Measurements from ENCODE around the gene ARFIP1.

The ARFIP1 gene

DNA sequence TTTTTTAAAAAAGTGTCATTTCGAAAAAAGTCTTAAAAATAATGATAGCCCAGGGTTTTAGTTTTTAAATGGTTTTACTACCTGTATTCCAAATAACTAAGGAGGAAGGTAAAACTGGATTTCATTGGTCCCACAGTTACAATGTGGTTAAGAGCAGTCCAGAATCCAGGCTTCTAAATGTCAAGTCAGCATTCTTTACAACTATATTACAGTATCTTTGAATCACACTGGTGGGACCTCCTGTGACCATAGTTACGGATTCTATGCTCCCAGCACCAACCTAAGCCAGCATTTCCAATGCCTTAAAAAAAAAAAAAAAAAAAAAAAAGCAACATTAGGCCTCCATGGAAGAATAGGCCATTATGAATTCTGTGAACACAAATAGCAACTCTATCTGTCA, 6.4 kb upstream of the ARFIP1 start:
- H2BK5ac ChIP-seq (ENCODE audit: low read length) = no peak overlapping the region
- no peak overlapping the region for H3K27ac ChIP-seq (replicated peaks; ENCODE audit: low read length)
- H2BK12ac ChIP-seq (ENCODE audit: low read length) = no peak overlapping the region
- peaks cover 0 to 8% of the 10 kb centered on the region in 2 donors for H3K36me3 ChIP-seq (replicated peaks in 1 of 2; ENCODE audit: control insufficient read depth in 2 of 2, insufficient read depth in 2 of 2, low read length in 2 of 2)
- no peaks in the 10 kb centered on the region for H3K9me3 ChIP-seq (replicated peaks in 1 of 2; ENCODE audit: control insufficient read depth in 2 of 2, insufficient read depth in 1 of 2, low read depth in 1 of 2, low read length in 2 of 2)
- no peak overlapping the region for H2BK15ac ChIP-seq (ENCODE audit: low read length)
- H3K79me1 ChIP-seq (ENCODE audit: low read depth, low read length) = no peaks in the 10 kb centered on the region
- no peak for DNase-seq (ENCODE audit: low spot score)
- H3K4ac ChIP-seq (ENCODE audit: low read length) = no peak overlapping the region
- H3K4me3 ChIP-seq (ENCODE audit: low read length in 2 of 2) = no peak overlapping the region
- no peaks in the 10 kb centered on the region for H3K27me3 ChIP-seq (ENCODE audit: control insufficient read depth in 3 of 3, insufficient read depth in 3 of 3, low read depth in 1 of 3, low read length in 3 of 3)
- H2AK5ac ChIP-seq (ENCODE audit: low read depth, low read length) = no peak overlapping the region
- H4K8ac ChIP-seq (ENCODE audit: low read depth, low read length) = no peak overlapping the region
- peaks cover 4 to 8% of the 10 kb centered on the region in 2 donors for H3K4me1 ChIP-seq (ENCODE audit: control insufficient read depth in 2 of 2, insufficient read depth in 1 of 2, low read depth in 1 of 2, low read length in 2 of 2)
- WGBS, 2 donors (ENCODE audit: extremely low coverage in 2 of 2, insufficient read length in 2 of 2, insufficient replicate concordance in 1 of 2) = no CpG with 5 or more reads among the region's 2 CpGs
- no peak overlapping the region for H3K23ac ChIP-seq (ENCODE audit: low read depth, low read length, poor library complexity)
- no peak overlapping the region for H4K91ac ChIP-seq (ENCODE audit: low read depth, low read length, poor library complexity)
- no peak overlapping the region for H3K14ac ChIP-seq (ENCODE audit: low read length)
- no peak overlapping the region for H2BK120ac ChIP-seq (ENCODE audit: low read depth, low read length)
- no peak overlapping the region for H3K18ac ChIP-seq (ENCODE audit: low read length)
- no peak overlapping the region for H3K9ac ChIP-seq (ENCODE audit: low read depth, low read length, poor library complexity)
- no peak overlapping the region for H2AFZ ChIP-seq (ENCODE audit: low read length)
- no peak overlapping the region for H3K4me2 ChIP-seq (ENCODE audit: insufficient read depth, low read length, poor library complexity, severe bottlenecking)

DNA sequence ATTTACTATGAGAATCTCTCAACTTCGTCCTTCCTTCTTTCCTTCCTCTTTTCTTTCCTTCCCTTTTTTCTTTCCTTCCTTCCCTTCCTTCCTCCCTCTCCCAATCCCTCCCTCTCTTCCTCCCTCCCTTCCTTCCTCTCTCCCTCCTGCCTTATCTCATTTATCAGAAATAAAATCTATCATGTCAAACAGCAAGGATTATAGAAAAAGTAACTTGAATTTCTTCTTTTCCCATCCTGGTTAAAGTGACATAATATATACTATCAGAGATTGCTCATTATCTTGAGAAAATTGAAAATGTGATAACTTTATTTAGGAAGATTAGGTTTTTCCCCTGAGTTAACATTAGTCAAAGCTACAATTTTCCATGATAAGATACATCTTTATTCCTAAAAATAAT, 5.8 kb upstream of the ARFIP1 start:
- no peak overlapping the region for H3K9ac ChIP-seq (ENCODE audit: low read depth, low read length, poor library complexity)
- whole genome bisulfite sequencing, 2 donors (ENCODE audit: extremely low coverage in 2 of 2, insufficient read length in 2 of 2, insufficient replicate concordance in 1 of 2) = no CpG with 5 or more reads among the region's 1 CpG
- no peak overlapping the region for H3K27ac ChIP-seq (replicated peaks; ENCODE audit: low read length)
- H3K23ac ChIP-seq (ENCODE audit: low read depth, low read length, poor library complexity) = no peak overlapping the region
- H3K36me3 ChIP-seq (replicated peaks in 1 of 2; ENCODE audit: control insufficient read depth in 2 of 2, insufficient read depth in 2 of 2, low read length in 2 of 2) = peaks cover 0 to 8% of the 10 kb centered on the region in 2 donors
- no peak overlapping the region for H3K18ac ChIP-seq (ENCODE audit: low read length)
- H3K4me3 ChIP-seq (ENCODE audit: low read length in 2 of 2) = no peak overlapping the region
- H3K4ac ChIP-seq (ENCODE audit: low read length) = no peak overlapping the region
- DNase-seq (ENCODE audit: low spot score) = no peak
- H3K14ac ChIP-seq (ENCODE audit: low read length) = no peak overlapping the region
- no peak overlapping the region for H2BK5ac ChIP-seq (ENCODE audit: low read length)
- H2BK120ac ChIP-seq (ENCODE audit: low read depth, low read length) = no peak overlapping the region
- no peak overlapping the region for H2BK12ac ChIP-seq (ENCODE audit: low read length)
- no peak overlapping the region for H4K8ac ChIP-seq (ENCODE audit: low read depth, low read length)
- no peak overlapping the region for H2AK5ac ChIP-seq (ENCODE audit: low read depth, low read length)
- H3K27me3 ChIP-seq (ENCODE audit: control insufficient read depth in 3 of 3, insufficient read depth in 3 of 3, low read depth in 1 of 3, low read length in 3 of 3) = no peaks in the 10 kb centered on the region
- no peaks in the 10 kb centered on the region for H3K79me1 ChIP-seq (ENCODE audit: low read depth, low read length)
- H2BK15ac ChIP-seq (ENCODE audit: low read length) = no peak overlapping the region
- no peak overlapping the region for H2AFZ ChIP-seq (ENCODE audit: low read length)
- H4K91ac ChIP-seq (ENCODE audit: low read depth, low read length, poor library complexity) = no peak overlapping the region
- H3K9me3 ChIP-seq (replicated peaks in 1 of 2; ENCODE audit: control insufficient read depth in 2 of 2, insufficient read depth in 1 of 2, low read depth in 1 of 2, low read length in 2 of 2) = no peaks in the 10 kb centered on the region
- peaks cover 4 to 8% of the 10 kb centered on the region in 2 donors for H3K4me1 ChIP-seq (ENCODE audit: control insufficient read depth in 2 of 2, insufficient read depth in 1 of 2, low read depth in 1 of 2, low read length in 2 of 2)
- H3K4me2 ChIP-seq (ENCODE audit: insufficient read depth, low read length, poor library complexity, severe bottlenecking) = no peak overlapping the region

DNA sequence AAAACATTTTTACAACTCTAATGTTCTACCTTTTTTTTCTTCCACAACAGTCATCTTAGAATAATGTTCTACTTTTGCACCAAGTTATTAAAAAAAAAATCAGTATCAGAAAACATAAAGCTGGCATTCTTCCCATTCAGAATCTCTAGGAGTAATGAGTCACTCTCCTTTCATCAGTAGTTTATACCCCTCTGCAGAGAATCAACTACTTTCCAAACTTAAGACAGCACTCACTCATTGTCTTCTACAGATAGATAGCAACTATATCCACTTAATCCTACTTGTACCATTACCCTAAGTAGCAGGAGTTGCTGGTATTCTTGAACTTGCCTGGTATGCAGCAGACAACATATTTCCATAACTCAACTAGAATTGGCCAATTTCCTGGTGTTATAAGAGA, 3.4 kb upstream of the ARFIP1 start:
- Histone ChIP-seq H2BK120ac (ENCODE audit: low read depth, low read length) (no peak overlapping the region), H3K18ac (ENCODE audit: low read length) (no peak overlapping the region), H3K4ac (ENCODE audit: low read length) (no peak overlapping the region), H3K4me3 (ENCODE audit: low read length in 2 of 2) (no peak overlapping the region), H3K4me1 (ENCODE audit: control insufficient read depth in 2 of 2, insufficient read depth in 1 of 2, low read depth in 1 of 2, low read length in 2 of 2) (peaks cover 6 to 8% of the 10 kb centered on the region in 2 donors), H3K4me2 (ENCODE audit: insufficient read depth, low read length, poor library complexity, severe bottlenecking) (no peak overlapping the region), H3K27ac (replicated peaks; ENCODE audit: low read length) (no peak overlapping the region), H3K36me3 (replicated peaks in 1 of 2; ENCODE audit: control insufficient read depth in 2 of 2, insufficient read depth in 2 of 2, low read length in 2 of 2) (no peaks in the 10 kb centered on the region), H4K91ac (ENCODE audit: low read depth, low read length, poor library complexity) (no peak overlapping the region), H4K8ac (ENCODE audit: low read depth, low read length) (no peak overlapping the region), H3K79me1 (ENCODE audit: low read depth, low read length) (peaks cover 2% of the 10 kb centered on the region), H2AFZ (ENCODE audit: low read length) (no peak overlapping the region), H3K27me3 (ENCODE audit: control insufficient read depth in 3 of 3, insufficient read depth in 3 of 3, low read depth in 1 of 3, low read length in 3 of 3) (no peaks in the 10 kb centered on the region), H2BK12ac (ENCODE audit: low read length) (no peak overlapping the region), H3K23ac (ENCODE audit: low read depth, low read length, poor library complexity) (no peak overlapping the region), H3K14ac (ENCODE audit: low read length) (no peak overlapping the region), H2BK5ac (ENCODE audit: low read length) (no peak overlapping the region), H2AK5ac (ENCODE audit: low read depth, low read length) (no peak overlapping the region), H3K9me3 (replicated peaks in 1 of 2; ENCODE audit: control insufficient read depth in 2 of 2, insufficient read depth in 1 of 2, low read depth in 1 of 2, low read length in 2 of 2) (no peaks in the 10 kb centered on the region), H2BK15ac (ENCODE audit: low read length) (no peak overlapping the region), H3K9ac (ENCODE audit: low read depth, low read length, poor library complexity) (no peak overlapping the region)
- DNase-seq (ENCODE audit: low spot score) = no peak

DNA sequence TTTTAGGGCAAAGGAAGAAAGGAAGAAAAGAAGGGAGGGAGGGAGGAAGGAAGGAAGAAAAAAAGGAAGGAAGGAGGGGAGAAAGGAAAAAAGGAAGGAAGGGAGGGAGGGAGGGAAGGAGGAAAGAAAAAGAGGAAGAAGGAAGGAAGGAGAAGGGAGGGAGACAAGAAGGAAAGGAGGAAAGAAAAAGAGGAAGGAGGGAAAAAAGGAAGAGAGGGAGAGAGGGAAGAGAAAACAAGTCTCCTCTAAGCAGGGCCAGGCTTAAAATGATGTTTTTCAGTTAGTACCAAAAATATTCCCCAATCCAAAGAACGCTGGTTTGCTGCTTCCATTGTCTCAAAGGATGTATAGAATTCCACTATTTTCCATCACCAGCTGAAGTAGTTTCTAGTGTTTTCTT, 2.3 kb upstream of the ARFIP1 start:
- Histone ChIP-seq H3K9me3 (replicated peaks in 1 of 2; ENCODE audit: control insufficient read depth in 2 of 2, insufficient read depth in 1 of 2, low read depth in 1 of 2, low read length in 2 of 2) (no peaks in the 10 kb centered on the region), H4K91ac (ENCODE audit: low read depth, low read length, poor library complexity) (no peak overlapping the region), H3K79me1 (ENCODE audit: low read depth, low read length) (peaks cover 2% of the 10 kb centered on the region), H3K4me2 (ENCODE audit: insufficient read depth, low read length, poor library complexity, severe bottlenecking) (no peak overlapping the region), H2BK5ac (ENCODE audit: low read length) (no peak overlapping the region), H3K18ac (ENCODE audit: low read length) (no peak overlapping the region), H3K9ac (ENCODE audit: low read depth, low read length, poor library complexity) (no peak overlapping the region), H3K14ac (ENCODE audit: low read length) (no peak overlapping the region), H2BK12ac (ENCODE audit: low read length) (no peak overlapping the region), H2AFZ (ENCODE audit: low read length) (no peak overlapping the region), H2BK15ac (ENCODE audit: low read length) (no peak overlapping the region), H3K36me3 (replicated peaks in 1 of 2; ENCODE audit: control insufficient read depth in 2 of 2, insufficient read depth in 2 of 2, low read length in 2 of 2) (peaks cover 0 to 4% of the 10 kb centered on the region in 2 donors), H3K4me3 (ENCODE audit: low read length in 2 of 2) (no peak overlapping the region), H3K4me1 (ENCODE audit: control insufficient read depth in 2 of 2, insufficient read depth in 1 of 2, low read depth in 1 of 2, low read length in 2 of 2) (peaks cover 6 to 8% of the 10 kb centered on the region in 2 donors), H4K8ac (ENCODE audit: low read depth, low read length) (no peak overlapping the region), H3K23ac (ENCODE audit: low read depth, low read length, poor library complexity) (no peak overlapping the region), H3K27ac (replicated peaks; ENCODE audit: low read length) (no peak overlapping the region), H2BK120ac (ENCODE audit: low read depth, low read length) (no peak overlapping the region), H2AK5ac (ENCODE audit: low read depth, low read length) (no peak overlapping the region), H3K4ac (ENCODE audit: low read length) (no peak overlapping the region), H3K27me3 (ENCODE audit: control insufficient read depth in 3 of 3, insufficient read depth in 3 of 3, low read depth in 1 of 3, low read length in 3 of 3) (no peaks in the 10 kb centered on the region)
- no CpG with 5 or more reads among the region's 1 CpG for WGBS, 2 donors (ENCODE audit: extremely low coverage in 2 of 2, insufficient read length in 2 of 2, insufficient replicate concordance in 1 of 2)
- DNase-seq (ENCODE audit: low spot score) = no peak

Data from neuronal stem cell (in vitro differentiated cells).